ENCODE results near the gene PLEKHN1. TPM values are rescaled to one million over a fixed set of nuclear protein-coding genes. Genes with fewer than 3 reads are reported as not detected.

PLEKHN1 gene
- total RNA-seq, 6 experiments from 2014 or later = 0.11 to 2.4 (median 0.26) TPM; not detected in 1

- no CpG with 5 or more reads among the region's 3 CpGs for WGBS (ENCODE audit: insufficient coverage, low coverage, low lambda C conversion rate, missing lambda C conversion rate)
- DNase-seq (peak in 1 of 3 donors; percentile 27), ATAC-seq (no peak)
- Histone ChIP-seq H3K27me3 (peaks cover 6 to 14% of the 10 kb centered on the region in 2 donors), H3K27ac (no peak overlapping the region), H3K4me1 (peaks cover 0 to 34% (median 0%) of the 10 kb centered on the region in 4 donors), H3K36me3 (no peaks in the 10 kb centered on the region), H3K4me3 (no peak overlapping the region), H3K9me3 (no peaks in the 10 kb centered on the region)
- intact Hi-C loops (cut with DNase I) = no loop called here
- TF ChIP-seq POLR2A (IDR thresholded peaks at IDR 0.05) (no peak), CTCF (IDR thresholded peaks at IDR 0.05) (no peak)
Observed at GRCh38 chr1:997713-997992, 31.4 kb downstream of the PLEKHN1 start.

GRCh38 chr1:997993-998744 lies 31.9 kb downstream of the PLEKHN1 start:
- H3K27ac ChIP-seq = no peak overlapping the region
- no peak for TF ChIP-seq CTCF (IDR thresholded peaks at IDR 0.05)
- no peak for TF ChIP-seq POLR2A (IDR thresholded peaks at IDR 0.05)
- H3K4me3 ChIP-seq = peak overlapping the region in 1 of 3 donors; percentile 37
- peaks cover 0 to 34% (median 0%) of the 10 kb centered on the region in 4 donors for H3K4me1 ChIP-seq
- ATAC-seq = no peak
- 20% methylated on average over 1 of the region's 75 CpGs for WGBS (ENCODE audit: insufficient coverage, low coverage, low lambda C conversion rate, missing lambda C conversion rate)
- no peak for DNase-seq
- no peaks in the 10 kb centered on the region for H3K9me3 ChIP-seq
- H3K36me3 ChIP-seq = no peaks in the 10 kb centered on the region
- peaks cover 6 to 14% of the 10 kb centered on the region in 2 donors for H3K27me3 ChIP-seq
- intact Hi-C loops (cut with DNase I) = no loop called here

- DNase-seq (no peak), ATAC-seq (no peak)
- Histone ChIP-seq H3K4me3 (peak overlapping the region in 2 of 3 donors; percentile 37 to 58), H3K27me3 (peaks cover 6 to 14% of the 10 kb centered on the region in 2 donors), H3K9me3 (no peaks in the 10 kb centered on the region), H3K36me3 (no peaks in the 10 kb centered on the region), H3K27ac (no peak overlapping the region), H3K4me1 (peaks cover 0 to 34% (median 0%) of the 10 kb centered on the region in 4 donors)
- TF ChIP-seq CTCF (IDR thresholded peaks at IDR 0.05) (no peak), POLR2A (IDR thresholded peaks at IDR 0.05) (no peak)
- no CpG with 5 or more reads among the region's 27 CpGs for WGBS (ENCODE audit: insufficient coverage, low coverage, low lambda C conversion rate, missing lambda C conversion rate)
- intact Hi-C loops (cut with DNase I) = no loop called here
Observed at GRCh38 chr1:998745-998994, 32.4 kb downstream of the PLEKHN1 start.

GRCh38 chr1:998995-999724 lies 32.9 kb downstream of the PLEKHN1 start:
- peaks cover 0 to 34% (median 0%) of the 10 kb centered on the region in 4 donors for H3K4me1 ChIP-seq
- no CpG with 5 or more reads among the region's 86 CpGs for WGBS (ENCODE audit: insufficient coverage, low coverage, low lambda C conversion rate, missing lambda C conversion rate)
- ATAC-seq (no peak), DNase-seq (peak; percentile 46 to 57 (median 46))
- H3K27ac ChIP-seq = peak overlapping the region in 2 of 3 donors; percentile 76 to 92
- no peaks in the 10 kb centered on the region for H3K9me3 ChIP-seq
- TF ChIP-seq POLR2A (IDR thresholded peaks at IDR 0.05) (no peak), CTCF (IDR thresholded peaks at IDR 0.05) (peak in 1 of 4 donors; percentile 6)
- peaks cover 6 to 14% of the 10 kb centered on the region in 2 donors for H3K27me3 ChIP-seq
- H3K4me3 ChIP-seq = peak overlapping the region; percentile 37 to 58 (median 50)
- intact Hi-C loops (cut with DNase I) = no loop called here
- H3K36me3 ChIP-seq = no peaks in the 10 kb centered on the region

All from right lobe of liver (tissue), 6 donors.